CD14-positive monocyte (primary cell): Measurements from ENCODE around the gene TIFAB. TPM values are rescaled to one million over a fixed set of nuclear protein-coding genes. Genes with fewer than 3 reads are reported as not detected.

Source experiments
- DNase-seq, 3 donors: peaks; one replicate each; pipeline ENCODE4 v3.0.0-alpha.2; 2011 to 2022
- H2AFZ ChIP-seq: 2 replicates; pipeline ENCODE4 v1.6.0; 2012; ENCODE audit warnings: mild to moderate bottlenecking, low read depth, low read length, inconsistent platforms; ENCODE audit not compliant: insufficient read depth, poor library complexity, severe bottlenecking
- H3K27ac ChIP-seq, 2 donors: 1 replicate in 1 of 2; 2 replicates in 1 of 2; pipeline ENCODE4 v1.5.1; 2012 to 2013; ENCODE audit warnings: low read length in 2 of 2, control low read depth in 1 of 2, inconsistent platforms in 1 of 2, low read depth in 1 of 2, mild to moderate bottlenecking in 1 of 2
- H3K27me3 ChIP-seq, 2 donors: one replicate each; pipeline versions ENCODE4 v1.6.0 to v1.6.1; 2011 to 2013; ENCODE audit warnings: low read length in 2 of 2; ENCODE audit not compliant: control insufficient read depth in 2 of 2, insufficient read depth in 2 of 2
- H3K36me3 ChIP-seq, 2 donors: replicated peaks in 1 of 2; 1 replicate in 1 of 2; 2 replicates in 1 of 2; pipeline versions ENCODE4 v1.5.1 to v1.6.1; 2012 to 2013; ENCODE audit warnings: low read length in 2 of 2, control low read depth in 1 of 2, inconsistent platforms in 1 of 2, mild to moderate bottlenecking in 1 of 2; ENCODE audit not compliant: insufficient read depth in 2 of 2, control insufficient read depth in 1 of 2
- H3K4me1 ChIP-seq, 2 donors: 1 replicate in 1 of 2; 2 replicates in 1 of 2; pipeline versions ENCODE4 v1.5.1 to v1.6.1; 2012 to 2013; ENCODE audit warnings: low read length in 2 of 2, control low read depth in 1 of 2, inconsistent platforms in 1 of 2, mild to moderate bottlenecking in 1 of 2, moderate library complexity in 1 of 2; ENCODE audit not compliant: insufficient read depth in 2 of 2, control insufficient read depth in 1 of 2
- H3K4me2 ChIP-seq: replicated peaks from 2 replicates; pipeline ENCODE3; 2012; ENCODE audit warnings: low read length, moderate library complexity, mild to moderate bottlenecking; ENCODE audit not compliant: poor library complexity, severe bottlenecking; ENCODE audit errors: extremely low read depth
- H3K4me3 ChIP-seq, 3 experiments: fragments of 200-600 bp in 1 of 3; sonication (generic) in 1 of 3; replicated peaks in 1 of 3; 1 replicate in 2 of 3; 2 replicates in 1 of 3; pipeline ENCODE4 v1.5.1; 2011 to 2013; ENCODE audit warnings: low read length in 3 of 3, mild to moderate bottlenecking in 3 of 3, control low read depth in 2 of 3, low read depth in 2 of 3, inconsistent platforms in 1 of 3, moderate library complexity in 1 of 3
- H3K79me2 ChIP-seq: 2 replicates; pipeline ENCODE4 v1.6.0; 2012; ENCODE audit warnings: mild to moderate bottlenecking, control low read depth, inconsistent platforms, low read length, moderate library complexity; ENCODE audit not compliant: insufficient read depth
- H3K9ac ChIP-seq: 2 replicates; pipeline ENCODE4 v1.6.0; 2017; ENCODE audit warnings: low read length, mild to moderate bottlenecking; ENCODE audit not compliant: insufficient read depth, poor library complexity, severe bottlenecking
- H3K9me3 ChIP-seq, 2 donors: replicated peaks in 1 of 2; 1 replicate in 1 of 2; 2 replicates in 1 of 2; pipeline versions ENCODE4 v1.5.1 to v1.6.1; 2012 to 2013; ENCODE audit warnings: low read length in 2 of 2, control low read depth in 1 of 2; ENCODE audit not compliant: control insufficient read depth in 1 of 2, insufficient read depth in 1 of 2
- H4K20me1 ChIP-seq: 2 replicates; pipeline ENCODE4 v1.6.0; 2012; ENCODE audit warnings: mild to moderate bottlenecking, low read length, control low read depth, moderate library complexity; ENCODE audit not compliant: insufficient read depth
- H3K27ac Mint-ChIP-seq, 7 donors: one replicate each; pipeline ENCODE4 v1.8.0; 2020; ENCODE audit warnings: mild to moderate bottlenecking in 7 of 7, mixed read lengths in 7 of 7, moderate library complexity in 6 of 7, inconsistent platforms in 2 of 7
- H3K27me3 Mint-ChIP-seq, 3 donors: one replicate each; pipeline ENCODE4 v1.8.0; 2021 to 2022; ENCODE audit warnings: low read depth in 3 of 3, mild to moderate bottlenecking in 3 of 3, mixed read lengths in 3 of 3, moderate library complexity in 3 of 3, inconsistent platforms in 1 of 3
- H3K36me3 Mint-ChIP-seq, 2 donors: one replicate each; pipeline ENCODE4 v1.8.0; 2020; ENCODE audit warnings: mixed read lengths in 2 of 2, inconsistent platforms in 1 of 2, mild to moderate bottlenecking in 1 of 2
- H3K4me1 Mint-ChIP-seq: one replicate; pipeline ENCODE4 v1.8.0; 2020; ENCODE audit warnings: mild to moderate bottlenecking, mixed read lengths
- H3K4me3 Mint-ChIP-seq, 2 donors: one replicate each; pipeline ENCODE4 v1.8.0; 2020; ENCODE audit warnings: mild to moderate bottlenecking in 2 of 2, mixed read lengths in 2 of 2, moderate library complexity in 1 of 2
- H3K9me3 Mint-ChIP-seq, 7 donors: one replicate each; pipeline ENCODE4 v1.8.0; 2020 to 2022; ENCODE audit warnings: mixed read lengths in 7 of 7, mild to moderate bottlenecking in 6 of 7, moderate library complexity in 6 of 7, inconsistent platforms in 2 of 7
- WGBS: methylation state at CpG from one replicate; pipeline ENCODE4 v1.1.5; 2013; ENCODE audit warnings: missing lambda C conversion rate; ENCODE audit not compliant: insufficient coverage; 5-methylcytosine and 5-hydroxymethylcytosine counted together
- intact Hi-C, 2 donors: fragments of 100-400 bp; cut with micrococcal nuclease; formaldehyde crosslinking; loops; one replicate each; pipeline versions ENCODE4 v1.15.0 to v1.15.1; 2023
- polyA plus RNA-seq, 3 donors: library from polyadenylated mRNA; depleted of rRNA in 1 of 3; unstranded in 2 of 3; stranded (reverse) in 1 of 3; fragments of 300-500 nt in 2 of 3; fragments of >200 nt in 1 of 3; fragmentation: Illumina TruSeq in 2 of 3; gene quantifications; 1 replicate in 2 of 3; 2 replicates in 1 of 3; pipeline ENCODE4 v1.2.3, GENCODE V29; 2012 to 2021
- TF ChIP-seq, protein P1 (sequence below): fragments of 200-600 bp; IDR thresholded peaks from one replicate; pipeline ENCODE4 v1.8.0; 2022; ENCODE audit warnings: antibody characterized with exemption, mild to moderate bottlenecking

The TIFAB gene
- polyA plus RNA-seq, 3 donors: 0.29 to 0.71 (median 0.50) TPM

DNA sequence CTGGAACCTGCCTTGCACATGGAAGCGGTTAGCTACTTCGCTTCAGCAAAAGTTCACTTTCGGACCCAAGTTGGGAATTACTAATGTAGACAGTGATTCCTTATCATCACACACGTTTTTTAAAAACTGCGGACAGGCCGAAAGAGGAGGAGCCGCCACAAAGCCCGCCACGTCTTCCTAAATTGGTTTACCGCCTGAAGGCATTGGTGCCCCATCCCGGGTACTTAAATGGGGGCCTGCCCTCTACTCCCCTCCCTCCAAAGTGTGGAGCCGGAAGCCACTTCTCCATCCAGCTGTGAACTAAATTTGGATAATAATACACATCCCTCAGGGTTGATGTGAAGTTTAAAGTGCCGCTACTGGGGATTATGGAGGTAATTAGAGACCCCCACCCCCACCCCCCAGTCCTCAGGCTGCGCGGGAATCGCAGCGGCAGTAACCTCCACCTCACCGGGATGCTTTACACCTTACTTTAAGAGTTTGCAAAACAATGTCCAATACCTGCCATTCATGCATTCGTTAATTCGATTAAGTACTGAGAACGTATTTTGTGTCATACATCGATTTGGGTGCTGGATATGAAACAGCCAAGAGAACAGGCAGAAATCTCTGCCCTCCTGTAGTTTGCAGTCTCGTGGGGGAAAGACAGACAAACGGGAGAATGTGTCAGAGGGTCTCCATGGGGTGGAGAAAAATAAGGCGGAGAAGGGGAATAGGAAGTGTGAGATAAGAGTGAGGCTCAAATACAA lies 52.2 kb downstream of the TIFAB start:
- H3K9me3 ChIP-seq: no peaks in the 10 kb centered on the region
- no peaks in the 10 kb centered on the region for H3K36me3 ChIP-seq
- peaks cover 48 to 50% of the 10 kb centered on the region in 2 donors for H3K4me1 ChIP-seq
- intact Hi-C loops: loop anchor here (2.0 to 5.0 kb wide), 4 partner anchors 15 to 57 kb away; no protein-coding TSS in a partner anchor
- no peaks in the 10 kb centered on the region for H3K27me3 ChIP-seq
- WGBS: 7% methylated on average over 17 of the region's 25 CpGs
- H2AFZ ChIP-seq: peak overlapping the region; percentile 86
- TF ChIP-seq, protein P1, sequence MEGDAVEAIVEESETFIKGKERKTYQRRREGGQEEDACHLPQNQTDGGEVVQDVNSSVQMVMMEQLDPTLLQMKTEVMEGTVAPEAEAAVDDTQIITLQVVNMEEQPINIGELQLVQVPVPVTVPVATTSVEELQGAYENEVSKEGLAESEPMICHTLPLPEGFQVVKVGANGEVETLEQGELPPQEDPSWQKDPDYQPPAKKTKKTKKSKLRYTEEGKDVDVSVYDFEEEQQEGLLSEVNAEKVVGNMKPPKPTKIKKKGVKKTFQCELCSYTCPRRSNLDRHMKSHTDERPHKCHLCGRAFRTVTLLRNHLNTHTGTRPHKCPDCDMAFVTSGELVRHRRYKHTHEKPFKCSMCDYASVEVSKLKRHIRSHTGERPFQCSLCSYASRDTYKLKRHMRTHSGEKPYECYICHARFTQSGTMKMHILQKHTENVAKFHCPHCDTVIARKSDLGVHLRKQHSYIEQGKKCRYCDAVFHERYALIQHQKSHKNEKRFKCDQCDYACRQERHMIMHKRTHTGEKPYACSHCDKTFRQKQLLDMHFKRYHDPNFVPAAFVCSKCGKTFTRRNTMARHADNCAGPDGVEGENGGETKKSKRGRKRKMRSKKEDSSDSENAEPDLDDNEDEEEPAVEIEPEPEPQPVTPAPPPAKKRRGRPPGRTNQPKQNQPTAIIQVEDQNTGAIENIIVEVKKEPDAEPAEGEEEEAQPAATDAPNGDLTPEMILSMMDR: no peak
- peak overlapping the region; percentile 92 for H3K4me2 ChIP-seq
- DNase-seq: no peak
- Mint-ChIP-seq H3K4me1 (peaks cover 48% of the 10 kb centered on the region), H3K27me3 (no peaks in the 10 kb centered on the region), H3K9me3 (peaks cover 0 to 6% (median 3%) of the 10 kb centered on the region in 7 donors), H3K4me3 (peak overlapping the region; percentile 81 to 88), H3K36me3 (peaks cover 7 to 16% of the 10 kb centered on the region in 2 donors), H3K27ac (peak overlapping the region; percentile 95 to 100 (median 99))
- peaks cover 64% of the 10 kb centered on the region for H3K79me2 ChIP-seq
- H3K9ac ChIP-seq: peak overlapping the region; percentile 96
- H3K27ac ChIP-seq: peak overlapping the region; percentile 96
- H3K4me3 ChIP-seq: peak overlapping the region; percentile 51 to 96 (median 53)
- peaks cover 25% of the 10 kb centered on the region for H4K20me1 ChIP-seq

DNA sequence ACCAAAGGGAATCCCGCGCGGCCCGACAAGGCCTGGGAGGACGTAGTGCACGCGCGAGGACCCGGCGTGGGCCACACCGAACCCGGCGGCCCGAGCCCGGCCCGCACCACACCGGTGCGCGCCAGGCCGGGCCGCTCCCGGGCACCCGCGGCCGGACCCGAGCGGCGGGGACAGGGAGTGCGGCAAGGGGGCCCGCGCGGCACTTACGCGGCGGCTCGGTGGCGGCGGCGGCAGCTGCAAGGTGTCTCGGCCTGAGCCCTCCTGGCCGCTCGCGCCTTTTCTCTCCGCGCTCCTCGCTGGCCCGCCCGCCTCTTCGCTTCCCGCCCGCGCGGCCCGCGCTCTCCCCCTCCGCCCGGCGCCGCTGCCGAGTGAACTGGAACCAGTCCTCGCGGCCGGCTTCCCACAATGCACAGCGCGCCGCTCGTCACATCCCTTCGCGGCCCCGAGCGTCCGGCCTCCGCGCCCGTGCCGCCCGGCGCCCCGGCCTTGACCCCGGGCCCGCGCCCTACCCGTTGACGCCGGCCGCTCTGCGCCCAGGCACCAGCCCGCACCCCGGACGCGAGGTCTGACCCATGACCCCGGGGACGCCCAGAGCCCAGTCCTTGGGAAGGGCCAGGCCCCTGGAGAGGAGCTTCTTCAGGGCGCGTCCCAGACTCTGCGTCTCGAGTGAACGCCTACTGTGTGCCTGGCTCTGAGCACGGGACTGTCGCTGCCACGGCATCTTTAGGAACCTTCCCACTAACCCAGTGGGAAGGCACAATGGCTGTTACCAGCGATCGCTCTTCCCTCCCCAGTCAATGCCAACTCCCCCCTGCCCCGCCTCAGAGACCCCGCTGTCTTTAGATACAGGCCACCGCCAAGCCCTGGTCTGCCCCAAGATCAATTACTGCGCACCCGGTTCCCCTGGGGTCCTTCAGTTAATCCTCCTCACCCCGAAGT lies 53.0 kb downstream of the TIFAB start, which contains the start of gene MACROH2A1:
TSS of gene MACROH2A1 (minus strand) at position 377 of the 939 bp plus-strand sequence. CDS start 10,138 bp downstream, outside the sequence.
- Histone ChIP-seq H3K4me3 (peak within 1 kb of the TSS; percentile 79 to 96 (median 96)), H4K20me1 (peaks cover 33% of the 10 kb centered on the region), H3K27ac (peak within 1 kb of the TSS; percentile 96), H3K36me3 (no peaks in the 10 kb centered on the region), H3K9me3 (no peaks in the 10 kb centered on the region), H3K4me1 (peaks cover 57 to 58% of the 10 kb centered on the region in 2 donors), H3K4me2 (peak within 1 kb of the TSS; percentile 92), H3K27me3 (no peaks in the 10 kb centered on the region), H2AFZ (peak within 1 kb of the TSS; percentile 86), H3K9ac (peak within 1 kb of the TSS; percentile 96), H3K79me2 (peaks cover 72% of the 10 kb centered on the region)
- Mint-ChIP-seq H3K36me3 (peaks cover 12 to 22% of the 10 kb centered on the region in 2 donors), H3K4me3 (peak within 1 kb of the TSS; percentile 92 to 96), H3K27ac (peak within 1 kb of the TSS; percentile 95 to 100 (median 99)), H3K27me3 (no peaks in the 10 kb centered on the region), H3K9me3 (peaks cover 0 to under 1% (median 0%) of the 10 kb centered on the region in 7 donors), H3K4me1 (peaks cover 57% of the 10 kb centered on the region)
- WGBS: under 1% methylated on average over 108 of the region's 109 CpGs
- TF ChIP-seq, protein P1: no peak
- DNase-seq: peak; percentile 87 to 89 (median 87)
- intact Hi-C loops: loop anchor here (2.0 to 5.0 kb wide), 4 partner anchors 14 to 58 kb away; no protein-coding TSS in a partner anchor
